Skin of body (tissue), 3 donors: Measurements from ENCODE around the gene FNDC8. TPM values are rescaled to one million over a fixed set of nuclear protein-coding genes. Genes with fewer than 3 reads are reported as not detected.
"Not testable (repeated sequence)": the region's sequence is repeated elsewhere in the genome, so short reads cannot be mapped to it uniquely, and the experiment has no call there.

ENCODE experiments used
- DNase-seq: peaks from one replicate; lab custom pipeline; 2025; lab: John Stamatoyannopoulos, UW
- small RNA-seq: library from RNA; depleted of rRNA; stranded (forward); fragments of <200 nt; gene quantifications from one replicate; pipeline ENCODE3, GENCODE V24; 2014; ENCODE audit warnings: low replicate concordance
- total RNA-seq: library from RNA; depleted of rRNA; stranded (reverse); fragments of >200 nt; gene quantifications from one replicate; pipeline ENCODE4 v1.2.3, GENCODE V29; 2014

FNDC8 gene
- total RNA-seq, 1 donor from 2014 or later = not detected

GRCh38 chr17:35169835-35170363 lies 48.5 kb downstream of the FNDC8 start:
- no peak for DNase-seq

- DNase-seq = no peak
These were observed 49.8 kb downstream of the FNDC8 start for GRCh38 chr17:35170968-35171771.

- DNase-seq = no peak
These were observed 50.4 kb downstream of the FNDC8 start for GRCh38 chr17:35171834-35172233.

DNA sequence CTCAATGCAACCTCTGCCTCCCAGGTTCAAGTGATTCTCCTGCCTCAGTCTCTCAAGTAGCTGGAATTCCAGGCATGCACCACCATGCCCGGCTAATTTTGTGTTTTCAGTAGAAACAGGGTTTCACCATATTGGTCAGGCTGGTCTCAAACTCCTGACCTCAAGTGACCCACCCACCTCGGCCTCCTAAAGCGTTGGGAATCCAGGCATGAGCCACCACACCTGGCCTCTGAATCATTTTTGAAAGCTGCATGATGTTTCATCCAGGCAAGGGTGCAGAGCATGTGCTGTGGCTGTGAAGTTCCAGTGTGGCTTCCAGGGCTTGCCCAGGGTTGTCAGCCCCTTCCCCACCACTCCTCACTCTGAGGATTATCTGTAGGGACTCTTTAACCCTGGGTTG lies 50.9 kb downstream of the FNDC8 start:
- not testable (repeated sequence) for DNase-seq

- DNase-seq = no peak
These were observed 53.5 kb downstream of the FNDC8 start for GRCh38 chr17:35174835-35175334.

DNA sequence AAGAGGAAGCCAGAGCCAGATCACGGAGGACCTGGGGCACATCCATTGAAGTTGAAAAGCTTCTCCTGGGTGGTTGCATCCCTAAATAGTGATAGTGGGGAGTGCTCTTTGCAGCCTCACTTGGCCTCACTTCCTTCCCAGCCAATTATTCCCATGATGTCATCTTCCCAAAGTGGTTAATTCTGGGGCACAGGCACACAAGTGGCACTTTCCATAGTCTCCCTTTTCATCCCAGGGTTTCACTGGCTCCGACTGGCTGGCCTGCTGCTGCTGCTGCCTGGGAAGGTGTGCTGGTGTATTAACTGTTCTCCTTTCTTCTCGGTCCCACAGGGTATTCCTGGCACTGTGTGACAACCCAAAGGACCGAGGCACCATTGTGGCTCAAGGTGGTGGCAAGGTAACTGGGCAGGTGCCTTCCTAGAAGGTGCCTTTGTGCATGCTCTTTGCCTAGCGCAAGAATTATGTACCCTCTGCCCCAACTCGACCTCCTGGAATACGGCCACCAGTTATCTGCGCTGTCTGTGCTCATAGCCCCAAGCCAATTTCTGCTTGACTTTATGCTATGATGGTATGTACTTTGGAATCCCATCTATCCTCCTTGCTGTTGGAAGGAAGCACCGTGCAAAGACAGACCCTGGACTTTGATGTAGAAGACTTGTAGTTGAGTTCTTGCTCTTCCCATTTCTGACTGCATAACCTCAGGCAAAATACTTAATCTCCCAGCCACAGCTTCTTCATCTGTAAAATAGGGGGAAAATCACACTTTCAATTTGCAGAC lies 54.4 kb downstream of the FNDC8 start:
- DNase-seq = no peak

DNA sequence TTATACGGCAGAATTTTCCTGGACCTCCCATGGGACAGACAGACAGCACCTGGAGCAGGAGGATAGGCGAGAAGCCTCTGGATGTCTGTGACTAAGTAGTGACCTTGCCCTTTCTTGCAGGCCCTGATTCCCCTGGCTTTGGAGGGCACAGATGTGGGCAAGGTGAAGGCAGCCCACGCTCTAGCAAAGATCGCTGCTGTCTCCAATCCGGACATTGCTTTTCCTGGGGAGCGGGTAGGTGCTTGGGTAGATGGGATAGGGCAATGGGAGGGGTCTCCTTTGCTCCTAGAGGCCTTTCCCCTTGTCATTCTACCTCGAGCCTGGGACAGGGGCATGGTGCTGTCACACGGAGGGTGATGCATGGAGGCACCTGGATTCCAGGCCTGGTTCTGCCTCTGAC lies 55.5 kb downstream of the FNDC8 start:
- DNase-seq = no peak

DNA sequence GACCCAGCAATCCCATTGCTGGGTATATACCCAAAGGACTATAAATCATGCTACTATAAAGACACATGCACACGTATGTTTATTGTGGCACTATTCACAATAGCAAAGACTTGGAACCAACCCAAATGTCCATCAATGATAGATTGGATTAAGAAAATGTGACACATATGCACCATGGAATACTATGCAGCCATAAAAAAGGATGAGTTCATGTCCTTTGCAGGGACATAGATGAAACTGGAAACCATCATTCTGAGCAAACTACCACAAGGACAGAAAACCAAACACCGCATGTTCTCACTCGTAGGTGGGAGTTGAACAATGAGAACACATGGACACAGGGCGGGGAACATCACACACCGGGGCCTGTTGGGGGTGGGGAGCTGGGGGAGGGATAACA lies 58.0 kb downstream of the FNDC8 start:
- DNase-seq = not testable (repeated sequence)

Small RNA genes within 50 kb of the gene (small RNA-seq; reads per million reads assigned to genes)
- gene AC004223.1 (not detected), gene RNU6-840P (not detected)

Other genes starting within 250 kb of the FNDC8 start
- 3.2 TPM for gene CCT6B, start 160.2 kb upstream of the FNDC8 start, total RNA-seq
- 12.7 TPM for gene ZNF830, start 160.1 kb upstream of the FNDC8 start, total RNA-seq
- gene LIG3, start 141.1 kb upstream of the FNDC8 start, total RNA-seq = 40.7 TPM
- gene RFFL, start 57.9 kb upstream of the FNDC8 start, total RNA-seq = 6.5 TPM
- 4.9 TPM for gene RAD51D, start 1.8 kb upstream of the FNDC8 start, total RNA-seq
- 11.3 TPM for gene NLE1, start 20.7 kb downstream of the FNDC8 start, total RNA-seq
- 13.3 TPM for gene UNC45B, start 26.2 kb downstream of the FNDC8 start, total RNA-seq
- not detected for gene SLC35G3, start 72.8 kb downstream of the FNDC8 start, total RNA-seq
- gene SLFN5, start 121.5 kb downstream of the FNDC8 start, total RNA-seq = 6.7 TPM